Fibroblast of lung (primary cell): Measurements from ENCODE around the gene NT5E. TPM values are rescaled to one million over a fixed set of nuclear protein-coding genes. Genes with fewer than 3 reads are reported as not detected.
A peak's percentile ranks its signal among the peaks of the same experiment; 100 is the strongest.

Experiments
- DNase-seq, 2 donors: peaks; one replicate each; pipeline versions ENCODE4 v3.0.0 to v3.0.0-alpha.2; 2010; ENCODE audit warnings: low read depth in 2 of 2
- H2AFZ ChIP-seq: 2 replicates; pipeline ENCODE4 v1.5.1; 2012; ENCODE audit warnings: low read length, control low read depth, inconsistent platforms
- H3K27ac ChIP-seq: 2 replicates; pipeline ENCODE4 v1.5.1; 2011; ENCODE audit warnings: low read length, control low read depth; ENCODE audit not compliant: insufficient read depth
- H3K27me3 ChIP-seq: 2 replicates; pipeline ENCODE4 v1.5.1; 2011; ENCODE audit warnings: mild to moderate bottlenecking, low read length; ENCODE audit not compliant: control insufficient read depth, insufficient read depth
- H3K36me3 ChIP-seq: 2 replicates; pipeline ENCODE4 v1.5.1; 2011; ENCODE audit warnings: low read length; ENCODE audit not compliant: control insufficient read depth, insufficient read depth
- H3K4me1 ChIP-seq: 2 replicates; pipeline ENCODE4 v1.5.1; 2011; ENCODE audit warnings: low read length; ENCODE audit not compliant: control insufficient read depth, insufficient read depth; ENCODE audit errors: extremely low read depth
- H3K4me2 ChIP-seq: 2 replicates; pipeline ENCODE4 v1.5.1; 2011; ENCODE audit warnings: low read length, control low read depth; ENCODE audit not compliant: insufficient read depth; ENCODE audit errors: extremely low read depth
- H3K4me3 ChIP-seq, 4 experiments: fragments of 200-600 bp in 1 of 4; sonication (generic) in 1 of 4; replicated peaks in 1 of 4; 2 replicates each; pipeline ENCODE4 v1.5.1; 2011 to 2016; ENCODE audit warnings: low read length in 4 of 4, low read depth in 3 of 4, mild to moderate bottlenecking in 3 of 4, control low read depth in 2 of 4, inconsistent platforms in 1 of 4, mixed read lengths in 1 of 4; ENCODE audit not compliant: insufficient read depth in 1 of 4; ENCODE audit errors: control extremely low read depth in 1 of 4
- H3K79me2 ChIP-seq: 2 replicates; pipeline ENCODE4 v1.5.1; 2012; ENCODE audit warnings: mild to moderate bottlenecking, low read length, inconsistent platforms; ENCODE audit not compliant: control insufficient read depth, insufficient read depth
- H3K9ac ChIP-seq: 2 replicates; pipeline ENCODE4 v1.5.1; 2011; ENCODE audit warnings: mild to moderate bottlenecking, low read length, control low read depth; ENCODE audit not compliant: insufficient read depth
- H3K9me3 ChIP-seq: 2 replicates; pipeline ENCODE4 v1.5.1; 2012; ENCODE audit warnings: low read depth, low read length; ENCODE audit not compliant: control insufficient read depth, insufficient read depth
- H4K20me1 ChIP-seq: 2 replicates; pipeline ENCODE4 v1.5.1; 2011; ENCODE audit warnings: low read length; ENCODE audit not compliant: control insufficient read depth, insufficient read depth; ENCODE audit errors: extremely low read depth
- EZH2 ChIP-seq: IDR thresholded peaks from 2 replicates; pipeline ENCODE4 v1.5.1; 2012; ENCODE audit warnings: low read length, control low read depth, mild to moderate bottlenecking; ENCODE audit errors: missing control alignments
- polyA plus RNA-seq, 2 donors: library from polyadenylated mRNA; depleted of rRNA in 1 of 2; stranded (reverse) in 1 of 2; unstranded in 1 of 2; fragments of >200 nt; gene quantifications; 2 replicates each; pipeline ENCODE4 v1.2.1, GENCODE V29; 2011 to 2012; ENCODE audit warnings: missing spikeins in 1 of 2
- total RNA-seq: library from RNA; depleted of rRNA; stranded (reverse); fragments of >200 nt; gene quantifications from 2 replicates; pipeline ENCODE4 v1.2.1, GENCODE V29; 2014
- TF ChIP-seq, protein P1 (sequence below), 2 donors: IDR thresholded peaks in 1 of 2; conservative IDR thresholded peaks in 1 of 2; 1 replicate in 1 of 2; 2 replicates in 1 of 2; pipeline ENCODE4 v1.5.1; 2011 to 2012; ENCODE audit warnings: low read length in 2 of 2, control low read depth in 1 of 2, inconsistent platforms in 1 of 2, low read depth in 1 of 2, mild to moderate bottlenecking in 1 of 2

Gene NT5E
- total and polyA plus RNA-seq, 2 donors (not counting 1 experiment from before 2014, with no cell fraction given), result 217 to 257 TPM

DNA sequence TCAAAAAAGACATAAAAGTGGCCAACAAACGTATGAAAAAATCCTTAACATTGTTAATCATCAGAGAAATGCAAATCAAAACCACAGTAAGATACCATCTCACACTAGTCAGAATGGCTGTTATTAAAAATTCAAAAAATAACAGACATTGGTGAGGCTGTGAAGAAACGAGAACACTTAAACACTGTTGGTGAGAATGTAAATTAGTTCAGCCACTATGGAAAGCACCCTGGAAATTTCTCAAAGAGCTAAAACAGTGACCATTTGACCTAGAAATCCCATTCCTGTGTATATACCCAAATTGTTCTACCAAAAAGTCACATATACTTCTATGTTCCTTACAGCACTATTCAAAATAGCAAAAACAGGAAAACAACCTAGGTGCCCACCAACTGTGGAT lies 24.9 kb upstream of the NT5E start:
- H3K79me2 ChIP-seq, result no peaks in the 10 kb centered on the region
- no peaks in the 10 kb centered on the region for H4K20me1 ChIP-seq
- no peaks in the 10 kb centered on the region for H3K27me3 ChIP-seq
- no peak overlapping the region for H3K4me2 ChIP-seq
- no peaks in the 10 kb centered on the region for H3K4me1 ChIP-seq
- no peak overlapping the region for H3K4me3 ChIP-seq
- H3K36me3 ChIP-seq, result no peaks in the 10 kb centered on the region
- no peak for DNase-seq
- H3K27ac ChIP-seq, result no peak overlapping the region
- H3K9ac ChIP-seq, result no peak overlapping the region
- no peak overlapping the region for H2AFZ ChIP-seq
- no peak for TF ChIP-seq EZH2
- TF ChIP-seq, protein P1, sequence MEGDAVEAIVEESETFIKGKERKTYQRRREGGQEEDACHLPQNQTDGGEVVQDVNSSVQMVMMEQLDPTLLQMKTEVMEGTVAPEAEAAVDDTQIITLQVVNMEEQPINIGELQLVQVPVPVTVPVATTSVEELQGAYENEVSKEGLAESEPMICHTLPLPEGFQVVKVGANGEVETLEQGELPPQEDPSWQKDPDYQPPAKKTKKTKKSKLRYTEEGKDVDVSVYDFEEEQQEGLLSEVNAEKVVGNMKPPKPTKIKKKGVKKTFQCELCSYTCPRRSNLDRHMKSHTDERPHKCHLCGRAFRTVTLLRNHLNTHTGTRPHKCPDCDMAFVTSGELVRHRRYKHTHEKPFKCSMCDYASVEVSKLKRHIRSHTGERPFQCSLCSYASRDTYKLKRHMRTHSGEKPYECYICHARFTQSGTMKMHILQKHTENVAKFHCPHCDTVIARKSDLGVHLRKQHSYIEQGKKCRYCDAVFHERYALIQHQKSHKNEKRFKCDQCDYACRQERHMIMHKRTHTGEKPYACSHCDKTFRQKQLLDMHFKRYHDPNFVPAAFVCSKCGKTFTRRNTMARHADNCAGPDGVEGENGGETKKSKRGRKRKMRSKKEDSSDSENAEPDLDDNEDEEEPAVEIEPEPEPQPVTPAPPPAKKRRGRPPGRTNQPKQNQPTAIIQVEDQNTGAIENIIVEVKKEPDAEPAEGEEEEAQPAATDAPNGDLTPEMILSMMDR (conservative IDR thresholded peaks at IDR 0.05 in 1 of 2, IDR thresholded peaks at IDR 0.05 in 1 of 2; ENCODE audit: low read depth in 1 of 2, low read length in 2 of 2), result no peak
- no peaks in the 10 kb centered on the region for H3K9me3 ChIP-seq

DNA sequence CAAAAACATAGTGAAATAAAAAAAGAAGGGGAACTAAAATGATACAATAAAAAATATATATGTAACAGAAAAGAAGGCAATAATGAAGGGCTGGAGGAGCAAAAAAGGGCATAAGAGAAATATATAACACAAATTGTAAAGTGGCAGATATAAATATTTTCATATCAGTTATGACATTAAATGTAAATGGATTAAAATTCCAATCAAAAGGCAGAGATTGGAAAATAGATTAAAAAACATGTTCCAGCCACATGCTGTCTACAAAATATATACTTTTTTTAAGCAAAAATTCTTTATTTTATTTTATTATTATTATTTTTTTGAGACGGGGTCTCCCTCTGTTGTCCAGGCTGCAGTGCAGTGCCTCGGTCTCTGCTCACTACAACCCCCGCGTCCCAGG lies 23.9 kb upstream of the NT5E start:
- Histone ChIP-seq H2AFZ (no peak overlapping the region), H3K4me3 (no peak overlapping the region), H3K27ac (no peak overlapping the region), H3K4me2 (no peak overlapping the region), H3K36me3 (no peaks in the 10 kb centered on the region), H3K79me2 (no peaks in the 10 kb centered on the region), H4K20me1 (no peaks in the 10 kb centered on the region), H3K4me1 (no peaks in the 10 kb centered on the region), H3K9me3 (no peaks in the 10 kb centered on the region), H3K27me3 (no peaks in the 10 kb centered on the region), H3K9ac (no peak overlapping the region)
- no peak for TF ChIP-seq EZH2
- TF ChIP-seq, protein P1 (conservative IDR thresholded peaks at IDR 0.05 in 1 of 2, IDR thresholded peaks at IDR 0.05 in 1 of 2; ENCODE audit: low read depth in 1 of 2, low read length in 2 of 2), result no peak
- no peak for DNase-seq

DNA sequence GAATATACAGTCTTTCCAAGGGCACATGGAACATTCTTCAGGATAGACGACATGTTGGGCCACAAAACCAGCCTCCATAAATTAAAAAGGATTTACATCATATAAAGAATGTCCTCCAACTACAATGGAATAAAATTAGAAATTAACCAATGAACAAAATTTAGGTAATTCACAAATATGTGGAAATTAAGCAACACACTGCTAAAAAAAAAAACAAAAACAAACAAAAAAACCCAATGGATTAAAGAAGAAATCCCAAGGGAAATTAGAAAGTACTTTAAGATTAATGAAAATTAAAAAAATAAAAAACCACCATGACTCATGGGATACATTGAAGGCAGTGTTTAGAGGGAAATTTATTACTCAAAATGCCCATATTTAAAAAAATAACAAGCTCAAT lies 21.4 kb upstream of the NT5E start:
- Histone ChIP-seq H3K27ac (no peak overlapping the region), H3K36me3 (no peaks in the 10 kb centered on the region), H2AFZ (no peak overlapping the region), H3K27me3 (no peaks in the 10 kb centered on the region), H3K4me1 (no peaks in the 10 kb centered on the region), H3K9ac (no peak overlapping the region), H3K9me3 (no peaks in the 10 kb centered on the region), H3K4me2 (no peak overlapping the region), H4K20me1 (no peaks in the 10 kb centered on the region), H3K79me2 (no peaks in the 10 kb centered on the region), H3K4me3 (no peak overlapping the region)
- TF ChIP-seq, protein P1 (conservative IDR thresholded peaks at IDR 0.05 in 1 of 2, IDR thresholded peaks at IDR 0.05 in 1 of 2; ENCODE audit: low read depth in 1 of 2, low read length in 2 of 2), result no peak
- no peak for TF ChIP-seq EZH2
- DNase-seq, result peak in 1 of 2 donors; percentile 56
